GM19397 (cell line): ENCODE data around the gene GAN.

Experiments used
- ATAC-seq: cut with Tn5 transposase; IDR thresholded peaks from one replicate; pipeline ENCODE4 v1.9.1; 2021; ENCODE audit warnings: mild to moderate bottlenecking, moderate library complexity; ENCODE audit not compliant: unreplicated experiment

Gene GAN

DNA sequence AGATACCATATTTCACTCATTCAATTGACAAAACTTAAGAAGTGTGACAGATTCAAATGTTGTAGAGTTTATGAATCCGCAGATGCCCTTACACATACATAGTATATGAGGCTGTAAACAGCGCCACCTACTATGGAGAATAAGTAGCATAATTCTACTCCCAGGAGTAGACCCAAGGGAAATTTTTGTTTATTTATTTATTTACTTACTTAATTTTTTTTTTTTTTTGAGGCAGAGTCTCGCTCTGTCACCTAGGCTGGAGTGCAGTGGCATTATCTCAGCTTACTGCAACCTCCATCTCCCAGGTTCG is 35.5 kb downstream of the GAN start:
- ATAC-seq: no peak

GRCh38 chr16:81353895-81354294 is 39.1 kb downstream of the GAN start:
- no peak for ATAC-seq

GRCh38 chr16:81357711-81358260 is 43.0 kb downstream of the GAN start:
- ATAC-seq: no peak

DNA sequence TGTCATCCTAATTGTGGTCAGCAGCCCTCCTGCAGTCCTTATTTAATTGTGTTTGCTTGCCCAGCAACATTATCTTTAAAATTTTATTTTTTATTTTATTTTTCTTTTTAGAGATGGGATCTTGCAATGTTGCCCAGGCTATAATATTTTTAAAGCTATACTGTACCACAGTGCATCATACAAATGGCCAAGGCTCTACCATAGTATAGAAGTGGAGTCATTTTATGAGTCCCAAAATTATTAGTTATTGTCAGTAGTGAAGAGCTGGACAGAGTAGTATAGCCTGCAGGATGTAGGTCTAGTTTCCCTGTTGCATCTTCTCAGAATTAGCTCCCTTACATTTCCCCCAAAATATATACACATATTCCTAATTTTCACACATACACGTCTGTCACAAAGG is 44.1 kb downstream of the GAN start:
- no peak for ATAC-seq

DNA sequence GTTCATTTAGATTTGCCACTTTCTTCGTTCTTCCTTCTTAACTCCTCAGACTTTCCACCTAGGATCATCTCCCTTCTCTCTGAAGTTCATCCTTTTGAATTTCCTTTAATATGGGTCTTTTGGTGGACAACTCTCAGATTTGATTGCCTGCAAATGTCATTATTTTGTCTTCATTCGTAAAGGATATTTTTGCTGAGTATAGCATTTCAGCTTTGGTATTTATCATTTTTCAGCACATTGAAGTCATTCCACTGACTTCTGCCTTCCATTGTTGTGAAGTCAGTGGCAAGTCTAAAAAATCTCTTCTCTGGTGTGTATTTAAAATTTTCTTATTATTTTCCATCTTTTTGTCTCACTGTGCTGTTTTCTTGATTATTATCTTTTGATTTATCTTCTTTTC is 45.4 kb downstream of the GAN start:
- no peak for ATAC-seq

DNA sequence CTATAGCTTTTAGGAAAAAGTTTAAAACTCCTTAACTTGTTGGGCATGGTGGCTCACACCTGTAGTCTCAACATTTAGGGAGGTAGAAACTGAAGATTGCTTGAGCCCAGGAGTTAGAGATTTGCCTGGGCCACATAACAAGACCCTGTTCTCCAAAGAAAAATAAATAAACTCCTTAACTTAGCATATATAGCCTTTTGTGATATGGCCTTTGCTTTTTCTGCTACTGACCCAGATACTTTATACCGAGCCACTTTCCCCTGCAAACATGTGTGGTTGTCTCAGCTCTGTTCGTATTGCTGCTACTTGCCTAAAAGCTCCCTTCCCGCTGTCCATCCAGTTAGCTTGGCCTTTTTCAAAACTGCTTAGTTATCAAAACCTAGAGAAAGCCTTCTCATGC is 51.0 kb downstream of the GAN start:
- no peak for ATAC-seq

- ATAC-seq: no peak
These were observed 51.7 kb downstream of the GAN start for GRCh38 chr16:81366316-81366932.

DNA sequence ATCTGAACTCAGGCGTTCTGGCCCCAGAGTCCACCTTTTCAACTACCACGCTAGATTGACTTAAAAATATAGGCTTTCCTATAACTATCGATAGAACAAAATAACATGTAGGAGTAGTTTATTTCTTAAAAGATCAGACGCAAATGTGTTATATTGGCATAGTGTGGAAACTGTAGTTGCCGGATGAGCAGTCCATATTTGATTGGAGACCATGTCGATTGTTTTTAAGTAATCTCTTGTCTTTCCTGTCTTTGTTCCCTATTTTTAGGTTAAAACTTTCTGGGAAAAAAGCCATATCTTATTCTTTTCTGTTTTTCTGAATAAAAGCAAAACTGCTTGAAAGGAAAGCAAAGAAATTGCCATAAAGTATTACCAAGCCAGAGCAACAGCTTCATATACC is 53.1 kb downstream of the GAN start:
- ATAC-seq: no peak

GRCh38 chr16:81369888-81370504 is 55.2 kb downstream of the GAN start:
- ATAC-seq: no peak

DNA sequence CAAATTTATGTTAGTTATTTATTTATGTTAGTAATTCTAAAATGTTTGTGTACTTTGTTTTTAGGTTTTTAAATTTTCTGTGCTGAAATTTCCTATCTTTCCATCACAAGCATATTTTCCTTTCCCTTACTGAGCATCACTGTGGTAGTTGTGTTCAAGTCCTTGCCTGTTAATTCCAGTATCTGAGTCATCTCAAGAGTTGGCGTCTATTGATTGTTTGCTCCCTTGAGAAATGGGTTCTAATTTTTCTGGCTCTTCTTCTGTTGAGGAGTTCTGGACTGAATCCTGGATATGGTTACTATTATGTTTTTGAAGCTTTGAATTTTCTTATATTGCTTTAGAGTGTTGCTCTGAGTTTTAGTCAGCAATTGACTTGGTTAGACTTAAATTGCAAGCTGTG is 56.3 kb downstream of the GAN start:
- ATAC-seq: no peak

GRCh38 chr16:81374550-81374949 is 59.8 kb downstream of the GAN start:
- ATAC-seq: no peak

- ATAC-seq: no peak
These were observed 62.1 kb downstream of the GAN start for GRCh38 chr16:81376880-81377279.

DNA sequence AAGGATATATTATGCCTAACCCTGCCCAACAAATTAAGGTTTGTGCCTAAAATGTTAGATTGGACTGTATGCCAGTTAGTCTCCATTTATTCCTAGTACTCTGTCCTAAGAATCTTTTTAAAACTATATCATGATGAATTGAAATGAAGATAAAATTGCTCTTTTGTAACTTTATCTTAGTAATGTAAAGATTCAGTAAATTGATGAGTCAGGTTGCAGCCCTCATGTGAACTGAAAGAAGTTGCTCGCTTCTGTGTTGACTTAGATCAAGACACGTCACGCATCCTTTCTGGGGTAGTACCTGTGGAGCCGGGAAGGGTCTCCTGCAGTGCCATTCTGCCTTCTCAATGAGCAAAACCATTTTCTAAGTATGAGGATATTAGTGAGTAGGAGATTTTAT is 63.3 kb downstream of the GAN start:
- no peak for ATAC-seq

DNA sequence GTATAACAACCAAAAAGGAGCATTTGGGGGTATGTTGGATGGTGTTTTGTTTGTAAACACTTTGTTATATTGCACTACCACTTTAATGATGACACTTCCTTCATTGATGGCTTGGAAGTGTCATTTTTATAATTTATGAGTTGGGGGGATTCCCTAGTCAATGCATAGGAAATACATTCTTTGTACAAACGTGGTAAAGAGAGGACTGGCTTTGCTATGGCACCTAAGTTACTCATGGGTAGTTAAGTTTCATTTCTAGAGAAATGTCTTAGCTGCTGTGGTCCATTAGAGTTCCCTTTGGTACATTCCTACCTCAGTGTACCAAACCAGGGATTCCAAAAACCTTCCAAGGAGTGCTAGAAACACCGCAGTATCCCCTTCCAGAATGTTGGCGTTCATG is 66.2 kb downstream of the GAN start:
- no peak for ATAC-seq

GRCh38 chr16:81384006-81384405 is 69.2 kb downstream of the GAN start:
- ATAC-seq: no peak

GRCh38 chr16:81385031-81385756 is 70.4 kb downstream of the GAN start:
- no peak for ATAC-seq

GRCh38 chr16:81388357-81388756 is 73.6 kb downstream of the GAN start:
- no peak for ATAC-seq

- ATAC-seq: no peak
These were observed 76.1 kb downstream of the GAN start for GRCh38 chr16:81390840-81391239.

GRCh38 chr16:81392011-81392410 is 77.2 kb downstream of the GAN start:
- ATAC-seq: no peak

DNA sequence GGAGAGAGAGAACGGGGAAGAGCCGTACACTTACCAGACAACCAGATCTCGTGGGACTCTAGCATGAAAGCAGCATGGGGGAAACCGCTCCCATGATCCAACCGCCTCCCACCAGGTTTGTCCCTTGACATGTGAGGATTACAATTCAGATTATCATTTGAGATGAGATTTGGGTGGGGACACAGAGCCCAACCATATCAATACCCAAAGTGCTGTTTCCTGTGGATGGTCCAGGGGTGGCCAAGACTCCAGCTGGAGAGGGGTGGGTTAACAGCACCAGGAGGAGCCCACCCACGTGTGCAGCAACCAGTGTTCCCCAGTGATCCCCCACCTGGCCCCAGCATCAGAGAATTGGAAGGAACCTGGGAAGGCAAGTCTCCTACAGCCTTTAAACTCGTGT is 79.7 kb downstream of the GAN start:
- ATAC-seq: no peak

GRCh38 chr16:81394966-81395655 is 80.3 kb downstream of the GAN start:
- no peak for ATAC-seq
